NT2/D1 (cell line): ENCODE results near the gene ANKRD39.

Source experiments
- SUZ12 ChIP-seq: IDR thresholded peaks from 2 replicates; pipeline ENCODE4 v1.6.1; 2011; ENCODE audit not compliant: insufficient read length, insufficient read depth; ENCODE audit errors: extremely low read depth
- YY1 ChIP-seq: IDR thresholded peaks from 2 replicates; pipeline ENCODE4 v1.6.1; 2011; ENCODE audit not compliant: insufficient read length, insufficient read depth

DNA sequence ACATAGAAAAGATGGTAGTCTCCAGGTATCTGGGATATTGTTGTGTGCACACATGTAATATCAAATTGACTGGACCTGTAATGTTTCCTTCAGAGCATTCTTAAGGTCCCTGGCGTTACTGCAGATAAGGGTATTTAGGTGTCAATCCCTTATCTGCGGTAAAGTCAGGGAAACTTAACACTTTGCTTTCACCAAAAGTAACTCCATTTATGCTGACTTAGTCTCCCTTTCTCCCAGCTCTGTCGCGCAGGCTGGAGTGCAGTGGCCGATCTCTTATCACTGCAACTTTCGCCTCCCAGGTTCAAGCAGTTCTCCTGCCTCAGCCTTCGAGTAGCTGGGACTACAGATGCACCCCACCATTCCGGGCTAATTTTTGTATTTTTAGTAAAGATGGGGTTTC is 39.9 kb downstream of the ANKRD39 start:
- no peak for TF ChIP-seq YY1
- no peak for TF ChIP-seq SUZ12
